ENCODE results near the gene S100A2. TPM values are rescaled to one million over a fixed set of nuclear protein-coding genes. Genes with fewer than 3 reads are reported as not detected.

The S100A2 gene
- total and polyA plus RNA-seq, 2 of the 8 experiments (the other 6 are each of a cell fraction or from before 2014, with no cell fraction given): 0.86 TPM; not detected in 1

GRCh38 chr1:153544453-153545066 is 21.1 kb downstream of the S100A2 start:
- 59% methylated on average over 10 of the region's 10 CpGs; no CpG with 5 or more reads in 1 of the 2 experiments for WGBS, 2 experiments (ENCODE audit: extremely low coverage in 1 of 2, insufficient coverage in 1 of 2, insufficient read length in 1 of 2, insufficient replicate concordance in 2 of 2, low coverage in 1 of 2, low lambda C conversion rate in 2 of 2, missing lambda C conversion rate in 1 of 2)
- H2AFZ ChIP-seq (ENCODE audit: low read length): no peak overlapping the region; the same call in 1 of the 2 replicates
- no peaks in the 10 kb centered on the region; a peak in 2 of 7 replicates for H3K27me3 ChIP-seq (replicated peaks in 1 of 4; ENCODE audit: control insufficient read depth in 3 of 4, extremely low read depth in 1 of 4, insufficient read depth in 3 of 4, low read length in 3 of 4)
- peak overlapping the region; percentile 55; the same call in 1 of the 2 replicates for H3K27ac ChIP-seq (ENCODE audit: low read depth, low read length)
- H3K36me3 ChIP-seq (ENCODE audit: control insufficient read depth in 2 of 4, insufficient read depth in 4 of 4, low read length in 3 of 4): no peaks in the 10 kb centered on the region
- H2AK5ac ChIP-seq (ENCODE audit: low read depth, low read length): peak overlapping the region; percentile 87; the same call in 1 of the 2 replicates
- CTCF ChIA-PET (ENCODE audit: partially characterized antibody): interaction anchor here (0.7 to 12.9 kb wide), 19 partner anchors 8 to 192 kb away, joined by 3 to 165 read pairs (median 6); partner anchors contain the start of genes S100A1, S100A13, S100A5 and S100A6
- H4K5ac ChIP-seq (ENCODE audit: insufficient read length, low read depth, low read length): peak overlapping the region; percentile 59
- peak overlapping the region; percentile 93 for H2BK120ac ChIP-seq (replicated peaks; ENCODE audit: low read depth, low read length)
- H3K23me2 ChIP-seq (ENCODE audit: low read depth, low read length): peaks cover 6% of the 10 kb centered on the region
- H3K14ac ChIP-seq (ENCODE audit: insufficient read length): no peak overlapping the region
- peak overlapping the region; percentile 66 for H3K4ac ChIP-seq (replicated peaks; ENCODE audit: insufficient read length, low read depth, low read length)
- H3K9ac ChIP-seq (replicated peaks in 1 of 4; ENCODE audit: extremely low read depth in 1 of 4, low read depth in 3 of 4, low read length in 3 of 4): peak overlapping the region in 1 of 4 experiments; percentile 15; a peak in 3 of 7 replicates
- no peak overlapping the region for H3K23ac ChIP-seq (ENCODE audit: insufficient read length)
- DNase-seq (ENCODE audit: low read depth in 1 of 2, low spot score in 2 of 2) (no peak), FAIRE-seq (no peak)
- no peaks in the 10 kb centered on the region for H4K20me1 ChIP-seq (replicated peaks in 1 of 2; ENCODE audit: control insufficient read depth in 1 of 2, insufficient read depth in 2 of 2, low read length in 2 of 2)
- 0 out of 2 replicates have a peak overlapping the region, but pooled peaks have one; percentile 25 for H2BK20ac ChIP-seq (ENCODE audit: low read length)
- no peaks in the 10 kb centered on the region for H3K79me1 ChIP-seq (ENCODE audit: low read depth, low read length)
- H3K4me3 ChIP-seq (ENCODE audit: extremely low read depth in 1 of 4, insufficient read depth in 2 of 4, low read depth in 3 of 4, low read length in 4 of 4): peak overlapping the region in 1 of 4 experiments; percentile 32; a peak in 1 of 8 replicates
- POLR2A ChIA-PET (ENCODE audit: partially characterized antibody): interaction anchor here (0.8 to 2.4 kb wide), 6 partner anchors 9 to 446 kb away, joined by 3 to 9 read pairs (median 6); partner anchors contain the start of genes RPS27, S100A13, S100A2 and S100A6
- no peaks in the 10 kb centered on the region for H3K79me2 ChIP-seq (ENCODE audit: control insufficient read depth in 1 of 2, insufficient read depth in 2 of 2, low read length in 2 of 2)
- peak overlapping the region; percentile 91 for H2BK5ac ChIP-seq (ENCODE audit: low read depth, low read length)
- peak overlapping the region; percentile 15 for H4K8ac ChIP-seq (ENCODE audit: extremely low read depth, insufficient read depth, low read length)
- H3K4me1 ChIP-seq (replicated peaks in 1 of 4; ENCODE audit: control insufficient read depth in 3 of 4, insufficient read depth in 4 of 4, low read length in 3 of 4): peaks cover 4 to 31% (median 21%) of the 10 kb centered on the region in 4 experiments
- H3K56ac ChIP-seq (replicated peaks; ENCODE audit: insufficient read length, low read depth, low read length): no peak overlapping the region
- H3K4me2 ChIP-seq (ENCODE audit: insufficient read depth in 1 of 2, low read depth in 2 of 2, low read length in 2 of 2): peak overlapping the region; percentile 46 to 60
- peak overlapping the region; percentile 93 for H4K91ac ChIP-seq (replicated peaks; ENCODE audit: insufficient read length, low read length)
- H3K9me3 ChIP-seq (ENCODE audit: insufficient read depth in 2 of 2, low read depth in 1 of 2, low read length in 1 of 2): no peaks in the 10 kb centered on the region
- peak overlapping the region; percentile 98; the same call in 1 of the 2 replicates for H2BK15ac ChIP-seq (ENCODE audit: low read length)
- TF ChIP-seq SP2 (IDR thresholded peaks at IDR 0.05; ENCODE audit: low read length) (no peak), TAF1 (IDR thresholded peaks at IDR 0.05; ENCODE audit: low read depth, low read length) (0 out of 2 replicates have a peak, but pooled peaks have one; percentile 12), TCF12 (IDR thresholded peaks at IDR 0.05; ENCODE audit: low read depth, low read length) (no peak), POLR2A (IDR thresholded peaks at IDR 0.05; ENCODE audit: control extremely low read depth in 1 of 2, low read depth in 2 of 2, low read length in 2 of 2) (no peak; a peak in 1 of 3 replicates), GABPA (IDR thresholded peaks at IDR 0.05; ENCODE audit: borderline replicate concordance, insufficient read depth, low read length) (no peak), SIRT6 (IDR thresholded peaks at IDR 0.05; ENCODE audit: low read length) (no peak)
- peak overlapping the region; percentile 96 for H3K18ac ChIP-seq (ENCODE audit: extremely low read depth, low read length)
- peak overlapping the region; percentile 95; the same call in 1 of the 2 replicates for H2BK12ac ChIP-seq (ENCODE audit: low read depth, low read length)
